Smooth muscle cell (in vitro differentiated cells): ENCODE measurements around the gene TM7SF3. TPM values are rescaled to one million over a fixed set of nuclear protein-coding genes. Genes with fewer than 3 reads are reported as not detected.

Experiments
- DNase-seq: peaks from one replicate; lab custom pipeline; 2025; ENCODE audit not compliant: unreplicated experiment; lab: John Stamatoyannopoulos, UW
- H2AFZ ChIP-seq: fragments of 200-600 bp; sonication (generic); 2 replicates; pipeline ENCODE4 v1.6.0; 2016; ENCODE audit warnings: antibody characterized with exemption, low read depth, mild to moderate bottlenecking
- H3F3A ChIP-seq: fragments of 200-600 bp; sonication (generic); 2 replicates; pipeline ENCODE4 v1.6.0; 2017; ENCODE audit warnings: antibody characterized with exemption, low read depth
- H3K27ac ChIP-seq: fragments of 200-600 bp; sonication (generic); 2 replicates; pipeline ENCODE4 v1.5.1; 2016; ENCODE audit warnings: low read depth, mild to moderate bottlenecking
- H3K27me3 ChIP-seq: fragments of 200-600 bp; sonication (generic); 2 replicates; pipeline ENCODE4 v1.6.1; 2016; ENCODE audit warnings: low read depth, mild to moderate bottlenecking
- H3K36me3 ChIP-seq: fragments of 200-600 bp; sonication (generic); 2 replicates; pipeline ENCODE4 v1.5.1; 2016; ENCODE audit warnings: low read depth
- H3K4me1 ChIP-seq: fragments of 200-600 bp; sonication (generic); 2 replicates; pipeline ENCODE4 v1.5.1; 2016; ENCODE audit warnings: low read depth
- H3K4me2 ChIP-seq: fragments of 200-600 bp; sonication (generic); 2 replicates; pipeline ENCODE4 v1.6.0; 2016; ENCODE audit warnings: mild to moderate bottlenecking
- H3K4me3 ChIP-seq: fragments of 200-600 bp; sonication (generic); 2 replicates; pipeline ENCODE4 v1.5.1; 2016; ENCODE audit warnings: mild to moderate bottlenecking
- H3K79me2 ChIP-seq: fragments of 200-600 bp; sonication (generic); 2 replicates; pipeline ENCODE4 v1.6.0; 2016; ENCODE audit warnings: low read depth, mild to moderate bottlenecking
- H3K9ac ChIP-seq: fragments of 200-600 bp; sonication (generic); 2 replicates; pipeline ENCODE4 v1.6.0; 2016; ENCODE audit warnings: low read depth
- H3K9me3 ChIP-seq: fragments of 200-600 bp; sonication (generic); replicated peaks from 2 replicates; pipeline ENCODE4 v1.5.1; 2016; ENCODE audit warnings: low read depth
- H4K20me1 ChIP-seq: fragments of 200-600 bp; sonication (generic); 2 replicates; pipeline ENCODE4 v1.6.0; 2016; ENCODE audit warnings: low read depth
- WGBS: methylation state at CpG from one replicate; pipeline ENCODE4 v1.1.7; 2016; ENCODE audit warnings: low lambda C conversion rate; 5-methylcytosine and 5-hydroxymethylcytosine counted together
- polyA plus RNA-seq: library from polyadenylated mRNA; unstranded; fragments of >200 nt; fragmentation: Nextera tagmentation; extraction: Ambion mirVana; gene quantifications from 2 replicates; pipeline ENCODE4 v1.2.1, GENCODE V29; 2016
- total RNA-seq: library from RNA; depleted of rRNA; stranded (reverse); fragments of >200 nt; gene quantifications from 2 replicates; pipeline ENCODE4 v1.2.3, GENCODE V29; 2014
- TF ChIP-seq, protein P1 (sequence below): fragments of 200-600 bp; sonication (generic); IDR thresholded peaks from 2 replicates; pipeline ENCODE4 v1.5.1; 2017; ENCODE audit warnings: borderline replicate concordance, mild to moderate bottlenecking, antibody characterized with exemption; ENCODE audit not compliant: insufficient read depth, poor library complexity, severe bottlenecking

The TM7SF3 gene
- total and polyA plus RNA-seq, 2 experiments from 2014 or later: 48.2 to 67.4 TPM

DNA sequence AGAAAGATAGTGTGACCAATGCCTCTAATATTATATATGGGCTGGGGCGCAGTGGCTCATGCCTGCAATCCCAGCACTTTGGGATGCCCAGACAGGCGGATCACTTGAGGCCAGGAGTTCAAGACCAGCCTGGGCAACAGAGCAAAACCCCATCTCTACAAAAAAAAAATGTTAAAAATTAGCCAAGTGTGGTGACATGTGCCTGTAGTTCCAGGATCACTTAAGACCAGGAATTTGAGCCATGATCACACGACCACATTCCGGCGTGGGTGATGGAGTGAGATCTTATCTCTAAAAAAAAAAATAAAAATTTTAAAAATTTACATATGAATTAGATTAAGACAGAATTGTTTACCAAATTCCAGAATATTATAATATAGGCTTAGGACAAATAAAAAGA lies 12.0 kb downstream of the TM7SF3 start:
- TF ChIP-seq, protein P1, sequence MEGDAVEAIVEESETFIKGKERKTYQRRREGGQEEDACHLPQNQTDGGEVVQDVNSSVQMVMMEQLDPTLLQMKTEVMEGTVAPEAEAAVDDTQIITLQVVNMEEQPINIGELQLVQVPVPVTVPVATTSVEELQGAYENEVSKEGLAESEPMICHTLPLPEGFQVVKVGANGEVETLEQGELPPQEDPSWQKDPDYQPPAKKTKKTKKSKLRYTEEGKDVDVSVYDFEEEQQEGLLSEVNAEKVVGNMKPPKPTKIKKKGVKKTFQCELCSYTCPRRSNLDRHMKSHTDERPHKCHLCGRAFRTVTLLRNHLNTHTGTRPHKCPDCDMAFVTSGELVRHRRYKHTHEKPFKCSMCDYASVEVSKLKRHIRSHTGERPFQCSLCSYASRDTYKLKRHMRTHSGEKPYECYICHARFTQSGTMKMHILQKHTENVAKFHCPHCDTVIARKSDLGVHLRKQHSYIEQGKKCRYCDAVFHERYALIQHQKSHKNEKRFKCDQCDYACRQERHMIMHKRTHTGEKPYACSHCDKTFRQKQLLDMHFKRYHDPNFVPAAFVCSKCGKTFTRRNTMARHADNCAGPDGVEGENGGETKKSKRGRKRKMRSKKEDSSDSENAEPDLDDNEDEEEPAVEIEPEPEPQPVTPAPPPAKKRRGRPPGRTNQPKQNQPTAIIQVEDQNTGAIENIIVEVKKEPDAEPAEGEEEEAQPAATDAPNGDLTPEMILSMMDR: no peak
- H3K9ac ChIP-seq: no peak overlapping the region

DNA sequence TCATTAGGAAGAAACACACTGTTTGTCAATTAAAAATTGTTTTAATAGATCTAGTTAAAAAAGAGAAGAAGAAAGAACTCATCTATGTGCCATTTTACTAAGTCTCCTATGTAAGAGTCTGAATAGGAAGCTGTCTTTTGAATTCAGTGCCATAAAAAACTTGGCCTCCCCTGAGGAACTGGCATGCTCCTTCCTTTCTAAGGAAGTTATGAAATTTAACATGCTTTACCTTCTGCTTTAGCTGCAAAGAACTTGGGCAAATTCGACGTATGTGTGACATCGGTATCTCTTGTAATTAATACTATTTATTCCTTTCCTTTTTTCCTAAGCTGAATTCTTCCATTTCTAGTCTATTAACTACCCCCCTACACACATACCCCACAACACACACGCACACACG lies 12.5 kb downstream of the TM7SF3 start:
- over 99% methylated on average over 5 of the region's 5 CpGs for WGBS
- no peaks in the 10 kb centered on the region for H3F3A ChIP-seq
- H3K79me2 ChIP-seq: peaks cover 26% of the 10 kb centered on the region
- no peak overlapping the region for H3K4me3 ChIP-seq
- TF ChIP-seq, protein P1: no peak
- no peaks in the 10 kb centered on the region for H3K27me3 ChIP-seq
- H3K9ac ChIP-seq: no peak overlapping the region
- H3K4me1 ChIP-seq: peaks cover 7% of the 10 kb centered on the region
- peaks cover 69% of the 10 kb centered on the region for H4K20me1 ChIP-seq
- H3K9me3 ChIP-seq: no peaks in the 10 kb centered on the region
- no peak overlapping the region for H2AFZ ChIP-seq
- H3K4me2 ChIP-seq: no peak overlapping the region
- no peak for DNase-seq
- H3K36me3 ChIP-seq: no peaks in the 10 kb centered on the region
- H3K27ac ChIP-seq: no peak overlapping the region

More for the DNA sequence above, 12.0 kb downstream of the TM7SF3 start:
- Histone ChIP-seq H3K27ac (no peak overlapping the region), H2AFZ (no peak overlapping the region), H3F3A (no peaks in the 10 kb centered on the region), H3K27me3 (no peaks in the 10 kb centered on the region), H3K4me3 (no peak overlapping the region), H4K20me1 (peaks cover 74% of the 10 kb centered on the region), H3K36me3 (no peaks in the 10 kb centered on the region), H3K4me1 (peaks cover 7% of the 10 kb centered on the region), H3K9me3 (no peaks in the 10 kb centered on the region), H3K4me2 (no peak overlapping the region), H3K79me2 (peaks cover 31% of the 10 kb centered on the region)
- no peak for DNase-seq
- 88% methylated on average over 5 of the region's 5 CpGs for WGBS

DNA sequence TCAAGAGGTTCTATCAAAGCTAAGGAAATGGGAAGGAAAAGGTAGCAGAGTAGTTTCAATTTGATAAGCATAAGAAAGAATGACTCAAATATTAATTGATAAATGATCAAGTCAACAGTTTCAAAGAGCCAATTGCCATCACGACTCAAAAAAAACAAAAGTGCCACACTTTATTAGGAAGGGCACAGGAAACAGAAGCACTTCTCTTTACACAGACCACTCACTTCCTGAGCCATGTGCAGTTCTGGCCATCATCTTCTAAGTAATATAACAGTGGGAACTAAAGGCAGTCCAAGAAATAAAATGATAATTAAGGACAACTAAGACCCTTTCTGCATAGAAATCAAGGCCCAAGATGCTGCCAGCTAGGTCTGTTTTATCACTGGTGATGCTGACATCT lies 13.2 kb downstream of the TM7SF3 start:
- Histone ChIP-seq H3K79me2 (peaks cover 26% of the 10 kb centered on the region), H3K4me2 (no peak overlapping the region), H3K27ac (no peak overlapping the region), H3K36me3 (no peaks in the 10 kb centered on the region), H3K4me3 (no peak overlapping the region), H3K9ac (no peak overlapping the region), H4K20me1 (peaks cover 67% of the 10 kb centered on the region), H3K9me3 (no peaks in the 10 kb centered on the region), H2AFZ (no peak overlapping the region), H3F3A (no peaks in the 10 kb centered on the region), H3K4me1 (peaks cover 7% of the 10 kb centered on the region), H3K27me3 (no peaks in the 10 kb centered on the region)
- no peak for DNase-seq
- TF ChIP-seq, protein P1: no peak
- 79% methylated on average over 1 of the region's 1 CpG for WGBS

DNA sequence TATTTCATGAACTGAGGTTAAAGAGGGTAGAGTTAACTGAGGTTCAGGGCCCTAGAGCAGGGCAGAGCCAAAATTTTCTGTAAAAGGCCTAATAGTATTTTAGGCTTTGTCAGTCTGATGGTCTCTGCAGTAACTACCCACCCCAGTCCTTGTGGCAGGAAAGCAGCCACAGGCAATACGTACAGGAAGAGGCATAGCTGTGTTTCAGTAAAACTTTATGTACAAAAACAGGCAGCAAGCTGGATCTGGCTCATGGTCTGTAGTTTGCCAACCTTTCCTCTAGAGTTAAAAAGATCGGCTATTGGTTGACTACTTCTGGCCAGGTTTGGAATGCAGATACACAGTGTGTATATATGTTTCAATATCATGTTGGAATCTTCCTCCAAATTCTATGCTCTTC lies 17.2 kb downstream of the TM7SF3 start:
- H3K9me3 ChIP-seq: no peaks in the 10 kb centered on the region
- H3F3A ChIP-seq: no peaks in the 10 kb centered on the region
- TF ChIP-seq, protein P1: no peak
- H3K9ac ChIP-seq: no peak overlapping the region
- H3K79me2 ChIP-seq: peaks cover 3% of the 10 kb centered on the region
- WGBS: 100% methylated on average over 2 of the region's 2 CpGs
- no peak overlapping the region for H2AFZ ChIP-seq
- H3K27ac ChIP-seq: no peak overlapping the region
- no peaks in the 10 kb centered on the region for H3K36me3 ChIP-seq
- no peak overlapping the region for H3K4me2 ChIP-seq
- H3K4me3 ChIP-seq: no peak overlapping the region
- H3K27me3 ChIP-seq: no peaks in the 10 kb centered on the region
- no peak for DNase-seq
- no peaks in the 10 kb centered on the region for H3K4me1 ChIP-seq
- peaks cover 30% of the 10 kb centered on the region for H4K20me1 ChIP-seq
